ENCODE measurements around the gene WBP1L.
A peak's percentile ranks its signal among the peaks of the same experiment; 100 is the strongest.

- TF ChIP-seq LRRFIP1 (CRISPR knock-in tag; conservative IDR thresholded peaks at IDR 0.05), result no peak
- TF ChIP-seq SOX13 (IDR thresholded peaks at IDR 0.05), result no peak
- no peak for TF ChIP-seq SOX13 (CRISPR knock-in tag; conservative IDR thresholded peaks at IDR 0.05 in 1 of 2, IDR thresholded peaks at IDR 0.05 in 1 of 2)
- no peak for TF ChIP-seq ZNF549 (CRISPR knock-in tag; IDR thresholded peaks at IDR 0.05)
- TF ChIP-seq KLF16 (CRISPR knock-in tag; IDR thresholded peaks at IDR 0.05), result peak in 1 of 2 experiments; percentile 77; a peak in 1 of 4 replicates
- no peak for TF ChIP-seq ZBTB4 (CRISPR knock-in tag; IDR thresholded peaks at IDR 0.05; ENCODE audit: borderline replicate concordance)
- TF ChIP-seq SSRP1 (CRISPR knock-in tag; IDR thresholded peaks at IDR 0.05), result no peak
- TF ChIP-seq EZH2 (conservative IDR thresholded peaks at IDR 0.05; ENCODE audit: low read depth, low read length), result no peak
- TF ChIP-seq EP300 (IDR thresholded peaks at IDR 0.05; ENCODE audit: low read depth in 2 of 2, low read length in 2 of 2), result no peak
- TF ChIP-seq EP300 (CRISPR knock-in tag; IDR thresholded peaks at IDR 0.05; ENCODE audit: borderline replicate concordance), result no peak
- no peak for TF ChIP-seq SMAD3 (CRISPR knock-in tag; IDR thresholded peaks at IDR 0.05)
- no peak for TF ChIP-seq HMGA1 (CRISPR knock-in tag; conservative IDR thresholded peaks at IDR 0.05)
These were observed at the start of gene WBP1L for GRCh38 chr10:102743588-102744373.
